Common myeloid progenitor, CD34-positive (primary cell): Measurements from ENCODE around the gene BNIP3.

Experiments used
- CTCF ChIA-PET: fragments of 350-600 bp; sonication (Branson Sonifier 250); formaldehyde crosslinking; loops from one replicate; lab custom pipeline; 2021; ENCODE audit warnings: antibody characterized with exemption; lab: Charles Lee
- POLR2A ChIA-PET: fragments of 350-600 bp; sonication (Branson Sonifier 250); formaldehyde crosslinking; loops from one replicate; lab custom pipeline; 2021; ENCODE audit warnings: antibody characterized with exemption; lab: Charles Lee
- DNase-seq, 3 donors: peaks; one replicate each; pipeline versions ENCODE4 v3.0.0 to v3.0.0-alpha.2; 2013
- H3K27ac ChIP-seq, 2 experiments: 1 replicate in 1 of 2; 2 replicates in 1 of 2; pipeline ENCODE4 v1.7.0; 2013; ENCODE audit warnings: inconsistent platforms in 2 of 2, low read length in 2 of 2, mild to moderate bottlenecking in 2 of 2, low read depth in 1 of 2, moderate library complexity in 1 of 2; ENCODE audit not compliant: severe bottlenecking in 2 of 2, insufficient read depth in 1 of 2, poor library complexity in 1 of 2
- H3K27me3 ChIP-seq, 5 experiments: replicated peaks in 2 of 5; 1 replicate in 3 of 5; 2 replicates in 2 of 5; pipeline versions ENCODE4 v1.6.1 to v1.7.0; 2013; ENCODE audit warnings: low read length in 4 of 5, mild to moderate bottlenecking in 2 of 5, moderate library complexity in 2 of 5, inconsistent platforms in 1 of 5; ENCODE audit not compliant: insufficient read depth in 5 of 5, control insufficient read depth in 4 of 5
- H3K36me3 ChIP-seq, 4 experiments: 1 replicate in 2 of 4; 2 replicates in 2 of 4; pipeline versions ENCODE4 v1.6.1 to v1.7.0; 2013; ENCODE audit warnings: low read length in 3 of 4, control low read depth in 1 of 4, mild to moderate bottlenecking in 1 of 4; ENCODE audit not compliant: control insufficient read depth in 4 of 4, insufficient read depth in 4 of 4
- H3K4me1 ChIP-seq, 4 experiments: 1 replicate in 3 of 4; 2 replicates in 1 of 4; pipeline versions ENCODE4 v1.6.1 to v1.7.1; 2013; ENCODE audit warnings: low read length in 3 of 4, mild to moderate bottlenecking in 3 of 4, control low read depth in 1 of 4, inconsistent platforms in 1 of 4, moderate library complexity in 1 of 4; ENCODE audit not compliant: control insufficient read depth in 4 of 4, insufficient read depth in 4 of 4; ENCODE audit errors: control extremely low read depth in 1 of 4
- H3K4me3 ChIP-seq, 7 experiments: 1 replicate in 4 of 7; 2 replicates in 3 of 7; pipeline versions ENCODE4 v1.5.1 to v1.7.0; 2013; ENCODE audit warnings: mild to moderate bottlenecking in 7 of 7, low read length in 6 of 7, moderate library complexity in 6 of 7, inconsistent platforms in 2 of 7, low read depth in 2 of 7, control low read depth in 1 of 7; ENCODE audit not compliant: insufficient read depth in 4 of 7, control insufficient read depth in 1 of 7; ENCODE audit errors: extremely low read depth in 1 of 7
- H3K9me3 ChIP-seq, 5 experiments: 1 replicate in 4 of 5; 2 replicates in 1 of 5; pipeline versions ENCODE4 v1.6.1 to v1.7.1; 2013; ENCODE audit warnings: low read length in 4 of 5, mild to moderate bottlenecking in 2 of 5, inconsistent platforms in 1 of 5, low read depth in 1 of 5, moderate library complexity in 1 of 5; ENCODE audit not compliant: control insufficient read depth in 4 of 5, insufficient read depth in 2 of 5; ENCODE audit errors: control extremely low read depth in 1 of 5
- WGBS: methylation state at CpG from one replicate; pipeline ENCODE4 v1.1.5; 2013; ENCODE audit not compliant: insufficient coverage; 5-methylcytosine and 5-hydroxymethylcytosine counted together

Gene BNIP3

GRCh38 chr10:131947631-131948347 lies 33.9 kb downstream of the BNIP3 start:
- Histone ChIP-seq H3K4me3 (no peak overlapping the region), H3K27ac (no peak overlapping the region), H3K36me3 (peaks cover 4 to 79% (median 62%) of the 10 kb centered on the region in 4 experiments), H3K4me1 (no peaks in the 10 kb centered on the region), H3K27me3 (no peaks in the 10 kb centered on the region), H3K9me3 (no peaks in the 10 kb centered on the region)
- ChIA-PET CTCF (interaction anchor here (1.1 to 2.5 kb wide), 3 partner anchors 24 to 62 kb away, joined by 3 to 8 read pairs (median 6); no protein-coding TSS in a partner anchor), POLR2A (no interaction called here)
- WGBS, result 93% methylated on average over 12 of the region's 18 CpGs
- no peak for DNase-seq

GRCh38 chr10:131946880-131947279 lies 34.8 kb downstream of the BNIP3 start:
- ChIA-PET POLR2A (no interaction called here), CTCF (interaction anchor here (1.1 to 2.5 kb wide), 2 partner anchors 25 to 61 kb away, joined by 3 to 8 read pairs; no protein-coding TSS in a partner anchor)
- Histone ChIP-seq H3K27ac (no peak overlapping the region), H3K36me3 (peaks cover 4 to 83% (median 63%) of the 10 kb centered on the region in 4 experiments), H3K27me3 (no peaks in the 10 kb centered on the region), H3K4me3 (no peak overlapping the region), H3K4me1 (no peaks in the 10 kb centered on the region), H3K9me3 (no peaks in the 10 kb centered on the region)
- DNase-seq, result no peak
- WGBS, result 99% methylated on average over 13 of the region's 14 CpGs

GRCh38 chr10:131946321-131946751 lies 35.4 kb downstream of the BNIP3 start:
- WGBS, result over 99% methylated on average over 10 of the region's 14 CpGs
- no peak for DNase-seq
- H3K27me3 ChIP-seq, result no peaks in the 10 kb centered on the region
- ChIA-PET POLR2A (no interaction called here), CTCF (interaction anchor here (1.0 kb wide), 1 partner anchor 76 kb away, joined by 3 read pairs; no protein-coding TSS in a partner anchor)
- peaks cover 4 to 84% (median 67%) of the 10 kb centered on the region in 4 experiments for H3K36me3 ChIP-seq
- H3K9me3 ChIP-seq, result no peaks in the 10 kb centered on the region
- H3K27ac ChIP-seq, result no peak overlapping the region
- no peaks in the 10 kb centered on the region for H3K4me1 ChIP-seq
- no peak overlapping the region for H3K4me3 ChIP-seq

GRCh38 chr10:131944976-131945695 lies 36.6 kb downstream of the BNIP3 start:
- 98% methylated on average over 28 of the region's 28 CpGs for WGBS
- H3K9me3 ChIP-seq, result no peaks in the 10 kb centered on the region
- H3K4me3 ChIP-seq, result no peak overlapping the region
- no peaks in the 10 kb centered on the region for H3K4me1 ChIP-seq
- POLR2A ChIA-PET, result no interaction called here
- no peaks in the 10 kb centered on the region for H3K27me3 ChIP-seq
- CTCF ChIA-PET, result interaction anchor here (1.9 kb wide), 1 partner anchor 59 kb away, joined by 5 read pairs; no protein-coding TSS in a partner anchor
- H3K36me3 ChIP-seq, result peaks cover 6 to 84% (median 68%) of the 10 kb centered on the region in 4 experiments
- DNase-seq, result no peak
- H3K27ac ChIP-seq, result no peak overlapping the region

- DNase-seq, result no peak
- CTCF ChIA-PET, result interaction anchor here (1.4 to 1.9 kb wide), 2 partner anchors 56 to 59 kb away, joined by 3 to 5 read pairs; no protein-coding TSS in a partner anchor
- H3K9me3 ChIP-seq, result no peaks in the 10 kb centered on the region
- H3K27me3 ChIP-seq, result no peaks in the 10 kb centered on the region
- no peak overlapping the region for H3K27ac ChIP-seq
- H3K4me3 ChIP-seq, result no peak overlapping the region
- no peaks in the 10 kb centered on the region for H3K4me1 ChIP-seq
- WGBS, result 100% methylated on average over 2 of the region's 4 CpGs
- POLR2A ChIA-PET, result no interaction called here
- peaks cover 6 to 86% (median 63%) of the 10 kb centered on the region in 4 experiments for H3K36me3 ChIP-seq
These were observed 37.3 kb downstream of the BNIP3 start for GRCh38 chr10:131944412-131944811.

- no peak overlapping the region for H3K27ac ChIP-seq
- DNase-seq, result peak; percentile 6 to 31 (median 30)
- H3K36me3 ChIP-seq, result peaks cover 2 to 82% (median 57%) of the 10 kb centered on the region in 4 experiments
These were observed 38.5 kb downstream of the BNIP3 start for GRCh38 chr10:131943021-131943814.

More at GRCh38 chr10:131943021-131943814, 38.5 kb downstream of the BNIP3 start:
- ChIA-PET POLR2A (no interaction called here), CTCF (interaction anchor here (0.9 to 1.9 kb wide), 6 partner anchors 10 to 58 kb away, joined by 3 to 5 read pairs (median 4); no protein-coding TSS in a partner anchor)
- no peaks in the 10 kb centered on the region for H3K4me1 ChIP-seq
- no peaks in the 10 kb centered on the region for H3K9me3 ChIP-seq
- no peak overlapping the region for H3K4me3 ChIP-seq
- WGBS, result 100% methylated on average over 4 of the region's 11 CpGs
- no peaks in the 10 kb centered on the region for H3K27me3 ChIP-seq
